SK-N-MC (cell line): Measurements from ENCODE around the gene DPF3.

ENCODE experiments used
- EZH2 ChIP-seq: fragments of 200-600 bp; sonication (generic); IDR thresholded peaks from one replicate; pipeline ENCODE4 v1.6.1; 2017; ENCODE audit warnings: antibody characterized with exemption
- FOXP2 ChIP-seq: optimal IDR thresholded peaks from 2 replicates; pipeline ENCODE3; 2011; ENCODE audit warnings: mild to moderate bottlenecking, moderate library complexity; ENCODE audit not compliant: insufficient read depth; ENCODE audit errors: extremely low read length, control extremely low read depth
- POLR2AphosphoS5 ChIP-seq: IDR thresholded peaks from 2 replicates; pipeline ENCODE4 v1.6.1; 2012; ENCODE audit warnings: mild to moderate bottlenecking, low read depth, low read length, borderline replicate concordance

- no peak for TF ChIP-seq POLR2AphosphoS5
- no peak for TF ChIP-seq EZH2
- no peak for TF ChIP-seq FOXP2
Observed at GRCh38 chr14:72906316-72906715, 12.4 kb upstream of the DPF3 start.
